HCT116 (cell line): ENCODE measurements around the gene GXYLT2.

Experiments
- EZH2phosphoT487 ChIP-seq: fragments of 200-600 bp; IDR thresholded peaks from 2 replicates; pipeline ENCODE4 v1.6.1; 2018; ENCODE audit warnings: antibody characterized with exemption, borderline replicate concordance
- FOSL1 ChIP-seq: IDR thresholded peaks from 2 replicates; pipeline ENCODE4 v1.6.1; 2012; ENCODE audit warnings: low read depth
- POLR2AphosphoS5 ChIP-seq: IDR thresholded peaks from 2 replicates; pipeline ENCODE4 v1.6.1; 2011; ENCODE audit warnings: mild to moderate bottlenecking, low read depth, low read length, moderate library complexity
- RAD21 ChIP-seq: IDR thresholded peaks from 2 replicates; pipeline ENCODE4 v1.6.1; 2012; ENCODE audit warnings: low read depth, mild to moderate bottlenecking
- TCF7L2 ChIP-seq: IDR thresholded peaks from 2 replicates; pipeline ENCODE4 v1.7.0; 2011; ENCODE audit warnings: borderline replicate concordance, inconsistent platforms; ENCODE audit not compliant: insufficient read depth, insufficient read length; ENCODE audit errors: extremely low read depth
- TF ChIP-seq, protein P1 (sequence below), 3 experiments: fragments of 200-600 bp in 1 of 3; sonication (generic) in 1 of 3; IDR thresholded peaks in 2 of 3; conservative IDR thresholded peaks in 1 of 3; 2 replicates each; pipeline ENCODE4 v1.5.1; 2012 to 2017; ENCODE audit warnings: low read depth in 2 of 3, low read length in 2 of 3, antibody characterized with exemption in 1 of 3, borderline replicate concordance in 1 of 3, control low read depth in 1 of 3, mild to moderate bottlenecking in 1 of 3, mixed read lengths in 1 of 3, mixed run types in 1 of 3, moderate library complexity in 1 of 3; ENCODE audit not compliant: insufficient read depth in 1 of 3

DNA sequence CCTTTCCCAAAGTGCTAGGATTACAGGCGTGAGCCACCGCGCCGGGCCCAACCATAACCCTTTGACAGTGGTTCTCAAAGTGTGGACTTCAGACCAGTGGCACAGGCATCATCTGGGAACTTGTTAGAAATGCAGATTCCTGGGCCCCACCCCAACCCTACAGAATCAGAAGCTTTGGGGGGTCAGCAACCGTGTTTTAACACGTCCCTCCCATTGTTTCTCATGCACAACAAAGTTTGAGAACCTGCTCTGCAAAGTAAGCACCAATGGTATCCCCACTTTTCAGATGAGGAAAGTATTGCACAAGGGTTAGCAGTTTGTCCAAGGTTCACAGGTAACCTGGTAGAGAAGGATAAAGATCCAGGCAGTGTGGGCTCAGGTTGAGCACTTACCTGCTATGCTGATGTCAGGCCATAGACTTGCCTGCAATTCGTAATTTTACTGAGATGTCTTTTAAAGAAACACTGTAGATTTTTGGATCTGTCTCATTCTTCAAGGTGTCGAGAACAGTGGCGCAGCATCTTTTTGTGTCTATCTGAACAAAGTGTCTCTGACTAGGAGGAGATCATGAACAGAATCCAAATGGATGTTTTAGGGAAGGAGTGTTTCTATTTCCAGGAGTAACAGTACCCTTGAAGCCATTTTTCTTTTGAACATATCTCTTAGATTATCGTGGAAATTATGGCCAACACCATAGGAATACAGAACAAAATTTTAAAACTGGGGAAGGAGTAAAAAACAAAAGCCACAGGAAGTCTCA lies 2.5 kb downstream of the GXYLT2 start:
- no peak for TF ChIP-seq TCF7L2
- TF ChIP-seq, protein P1, sequence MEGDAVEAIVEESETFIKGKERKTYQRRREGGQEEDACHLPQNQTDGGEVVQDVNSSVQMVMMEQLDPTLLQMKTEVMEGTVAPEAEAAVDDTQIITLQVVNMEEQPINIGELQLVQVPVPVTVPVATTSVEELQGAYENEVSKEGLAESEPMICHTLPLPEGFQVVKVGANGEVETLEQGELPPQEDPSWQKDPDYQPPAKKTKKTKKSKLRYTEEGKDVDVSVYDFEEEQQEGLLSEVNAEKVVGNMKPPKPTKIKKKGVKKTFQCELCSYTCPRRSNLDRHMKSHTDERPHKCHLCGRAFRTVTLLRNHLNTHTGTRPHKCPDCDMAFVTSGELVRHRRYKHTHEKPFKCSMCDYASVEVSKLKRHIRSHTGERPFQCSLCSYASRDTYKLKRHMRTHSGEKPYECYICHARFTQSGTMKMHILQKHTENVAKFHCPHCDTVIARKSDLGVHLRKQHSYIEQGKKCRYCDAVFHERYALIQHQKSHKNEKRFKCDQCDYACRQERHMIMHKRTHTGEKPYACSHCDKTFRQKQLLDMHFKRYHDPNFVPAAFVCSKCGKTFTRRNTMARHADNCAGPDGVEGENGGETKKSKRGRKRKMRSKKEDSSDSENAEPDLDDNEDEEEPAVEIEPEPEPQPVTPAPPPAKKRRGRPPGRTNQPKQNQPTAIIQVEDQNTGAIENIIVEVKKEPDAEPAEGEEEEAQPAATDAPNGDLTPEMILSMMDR (IDR thresholded peaks at IDR 0.05 in 2 of 3, conservative IDR thresholded peaks at IDR 0.05 in 1 of 3; ENCODE audit: borderline replicate concordance in 1 of 3, insufficient read depth in 1 of 3, low read depth in 2 of 3, low read length in 2 of 3): no peak
- no peak for TF ChIP-seq RAD21
- no peak for TF ChIP-seq POLR2AphosphoS5
- no peak for TF ChIP-seq EZH2phosphoT487
- no peak for TF ChIP-seq FOSL1
